MCF 10A (cell line): Measurements from ENCODE around the gene ADAMTS13. TPM values are rescaled to one million over a fixed set of nuclear protein-coding genes. Genes with fewer than 3 reads are reported as not detected.

Experiments used
- BruUV-seq: library from RNA; stranded (reverse); fragments of 400-500 nt; replicated peaks from 2 replicates; lab custom pipeline; 2021; lab: Mats Ljungman, UMichigan
- CTCF ChIA-PET: fragments of 300-600 bp; sonication (Branson Sonifier 250); formaldehyde crosslinking; extraction: SDS; loops from one replicate; lab custom pipeline; 2021; ENCODE audit warnings: antibody characterized with exemption, inconsistent platforms; lab: Yijun Ruan, JAX
- POLR2A ChIA-PET: fragments of 300-600, 350-650 bp; sonication (Branson Sonifier 250); formaldehyde crosslinking; extraction: SDS; loops from one replicate; lab custom pipeline; 2020; ENCODE audit warnings: antibody characterized with exemption, inconsistent platforms; lab: Yijun Ruan, JAX
- DNase-seq: peaks from one replicate; pipeline ENCODE4 v3.0.0-alpha.2; 2018; ENCODE audit not compliant: unreplicated experiment
- H3K27ac Mint-ChIP-seq: one replicate; pipeline ENCODE4 v1.8.0; 2022; ENCODE audit warnings: mild to moderate bottlenecking, low read depth, mixed read lengths; ENCODE audit not compliant: unreplicated experiment
- H3K27me3 Mint-ChIP-seq: one replicate; pipeline ENCODE4 v1.8.0; 2022; ENCODE audit warnings: mixed read lengths; ENCODE audit not compliant: insufficient read depth, unreplicated experiment
- H3K36me3 Mint-ChIP-seq: one replicate; pipeline ENCODE4 v1.8.0; 2022; ENCODE audit warnings: mild to moderate bottlenecking, moderate library complexity, mixed read lengths; ENCODE audit not compliant: insufficient read depth, unreplicated experiment
- H3K4me1 Mint-ChIP-seq: one replicate; pipeline ENCODE4 v1.8.0; 2022; ENCODE audit warnings: mixed read lengths; ENCODE audit not compliant: insufficient read depth, unreplicated experiment
- H3K4me3 Mint-ChIP-seq: one replicate; pipeline ENCODE4 v1.8.0; 2022; ENCODE audit warnings: mild to moderate bottlenecking, moderate library complexity, mixed read lengths; ENCODE audit not compliant: unreplicated experiment
- H3K9me3 Mint-ChIP-seq: one replicate; pipeline ENCODE4 v1.8.0; 2022; ENCODE audit warnings: mixed read lengths; ENCODE audit not compliant: unreplicated experiment
- intact Hi-C: fragments of 100-400 bp; cut with micrococcal nuclease; formaldehyde crosslinking; loops from 2 replicates; pipeline ENCODE4 v1.14.1; 2022
- total RNA-seq: library from RNA; stranded (reverse); gene quantifications from 2 replicates; pipeline ENCODE4 v1.2.3, GENCODE V29; 2022
- TF ChIP-seq, protein P1 (sequence below): fragments of 200-600 bp; IDR thresholded peaks from one replicate; pipeline ENCODE4 v1.8.0; 2022; ENCODE audit warnings: antibody characterized with exemption, mild to moderate bottlenecking; ENCODE audit not compliant: unreplicated experiment

The ADAMTS13 gene
- total RNA-seq, 1 experiment from 2014 or later: 4.1 TPM

DNA sequence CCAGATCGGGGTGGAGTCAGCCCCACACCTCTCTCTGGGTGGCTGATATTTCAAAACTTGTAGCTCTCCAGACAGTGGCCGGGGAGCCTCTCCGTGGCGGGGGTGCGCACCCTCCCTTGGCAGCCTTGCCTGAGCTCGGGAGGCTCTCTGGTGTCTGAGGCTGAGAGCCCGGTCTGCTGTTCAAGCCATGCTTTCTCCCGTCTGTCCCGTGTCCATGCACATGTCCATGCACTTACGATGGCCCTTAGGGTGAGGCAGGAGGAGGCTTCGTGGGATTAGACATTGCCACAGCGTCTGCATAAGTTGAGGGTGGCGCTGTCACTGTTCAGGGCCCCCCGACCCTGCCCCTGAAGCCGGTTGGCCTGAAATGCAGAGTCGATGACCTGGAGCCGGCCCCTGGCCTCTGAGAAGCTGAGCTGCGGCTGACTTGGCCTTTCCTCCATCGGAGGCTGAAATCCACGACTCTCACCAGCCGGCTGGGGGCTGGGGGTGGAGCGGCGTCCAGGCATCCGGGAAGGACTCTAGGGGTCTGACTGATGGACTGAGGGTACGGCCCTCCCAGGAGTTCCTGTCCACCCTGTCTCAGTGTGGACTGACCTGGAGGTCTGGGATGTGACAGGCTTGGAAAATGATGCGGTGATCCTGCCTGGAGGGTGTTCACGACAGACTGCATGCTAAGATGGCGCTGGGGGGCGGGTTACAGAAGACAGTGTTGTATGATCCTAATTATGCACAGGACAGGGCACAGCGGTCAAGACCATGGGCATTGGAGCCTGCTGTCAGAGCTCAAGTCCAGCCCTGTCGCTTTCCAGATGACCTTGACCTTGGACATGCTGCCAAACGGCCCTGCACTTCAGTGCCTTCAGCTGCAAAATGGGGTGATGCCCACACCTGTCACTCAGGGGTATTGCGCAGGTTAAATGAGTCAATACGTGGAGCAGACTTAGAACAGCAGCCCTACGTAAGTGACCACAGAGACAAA is 75.0 kb downstream of the ADAMTS13 start:
- ChIA-PET CTCF (interaction anchor here (0.6 to 1.7 kb wide), 2 partner anchors 11 to 44 kb away, joined by 4 read pairs; no protein-coding TSS in a partner anchor), POLR2A (no interaction called here)
- Mint-ChIP-seq H3K36me3 (no peaks in the 10 kb centered on the region), H3K9me3 (peaks cover 11% of the 10 kb centered on the region), H3K4me3 (no peak overlapping the region), H3K4me1 (no peaks in the 10 kb centered on the region), H3K27ac (no peak overlapping the region), H3K27me3 (peaks cover 51% of the 10 kb centered on the region)
- BruUV-seq: no TSS peak
- no peak for DNase-seq
- TF ChIP-seq, protein P1, sequence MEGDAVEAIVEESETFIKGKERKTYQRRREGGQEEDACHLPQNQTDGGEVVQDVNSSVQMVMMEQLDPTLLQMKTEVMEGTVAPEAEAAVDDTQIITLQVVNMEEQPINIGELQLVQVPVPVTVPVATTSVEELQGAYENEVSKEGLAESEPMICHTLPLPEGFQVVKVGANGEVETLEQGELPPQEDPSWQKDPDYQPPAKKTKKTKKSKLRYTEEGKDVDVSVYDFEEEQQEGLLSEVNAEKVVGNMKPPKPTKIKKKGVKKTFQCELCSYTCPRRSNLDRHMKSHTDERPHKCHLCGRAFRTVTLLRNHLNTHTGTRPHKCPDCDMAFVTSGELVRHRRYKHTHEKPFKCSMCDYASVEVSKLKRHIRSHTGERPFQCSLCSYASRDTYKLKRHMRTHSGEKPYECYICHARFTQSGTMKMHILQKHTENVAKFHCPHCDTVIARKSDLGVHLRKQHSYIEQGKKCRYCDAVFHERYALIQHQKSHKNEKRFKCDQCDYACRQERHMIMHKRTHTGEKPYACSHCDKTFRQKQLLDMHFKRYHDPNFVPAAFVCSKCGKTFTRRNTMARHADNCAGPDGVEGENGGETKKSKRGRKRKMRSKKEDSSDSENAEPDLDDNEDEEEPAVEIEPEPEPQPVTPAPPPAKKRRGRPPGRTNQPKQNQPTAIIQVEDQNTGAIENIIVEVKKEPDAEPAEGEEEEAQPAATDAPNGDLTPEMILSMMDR: no peak
- intact Hi-C loops: no loop called here

DNA sequence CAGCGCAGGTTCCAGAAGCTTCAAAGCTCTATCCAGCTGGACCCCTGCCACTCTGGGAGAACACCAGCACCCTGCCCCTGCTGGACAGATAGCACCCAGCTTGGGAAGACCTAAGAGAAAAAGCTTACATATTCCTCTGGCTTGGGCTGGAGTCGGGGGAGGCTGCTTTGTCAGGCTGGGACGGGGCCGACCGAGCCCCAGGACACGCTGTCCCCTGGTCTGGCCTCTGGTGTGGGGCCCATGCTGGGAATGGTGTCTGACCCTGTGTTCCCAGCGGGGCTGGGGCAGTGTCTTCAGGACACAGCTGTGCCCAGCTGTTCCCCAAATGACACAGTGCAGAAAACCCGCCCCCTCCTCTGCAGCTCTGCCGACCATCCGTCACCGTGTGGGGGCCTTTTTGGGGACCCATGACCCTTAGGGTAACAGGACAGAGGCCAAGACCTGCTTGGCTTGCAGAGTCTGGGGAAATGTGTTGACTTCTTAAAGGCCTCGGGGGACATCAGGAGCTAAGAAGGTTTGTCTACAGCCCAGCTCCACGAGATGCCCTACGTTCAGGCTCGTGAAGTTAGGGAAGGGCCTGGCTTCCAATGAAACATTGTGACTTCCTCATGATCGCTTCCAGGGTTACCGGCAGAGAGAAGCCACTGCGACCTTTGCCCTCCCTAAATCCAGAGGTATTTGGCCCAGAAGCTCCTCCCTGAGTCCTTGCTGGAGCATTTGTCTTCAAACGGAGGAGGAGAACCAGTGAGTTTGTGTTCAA is 77.1 kb downstream of the ADAMTS13 start:
- H3K4me3 Mint-ChIP-seq: no peak overlapping the region
- CTCF ChIA-PET: interaction anchor here (0.6 to 1.1 kb wide), 3 partner anchors 9 to 1958 kb away, joined by 3 to 5 read pairs (median 3); no protein-coding TSS in a partner anchor
- H3K36me3 Mint-ChIP-seq: no peaks in the 10 kb centered on the region
- TF ChIP-seq, protein P1: no peak
- no peak for DNase-seq
- intact Hi-C loops: no loop called here
- H3K9me3 Mint-ChIP-seq: peaks cover 16% of the 10 kb centered on the region
- H3K27ac Mint-ChIP-seq: no peak overlapping the region
- no TSS peak for BruUV-seq
- H3K27me3 Mint-ChIP-seq: peaks cover 61% of the 10 kb centered on the region
- POLR2A ChIA-PET: no interaction called here
- H3K4me1 Mint-ChIP-seq: no peaks in the 10 kb centered on the region

DNA sequence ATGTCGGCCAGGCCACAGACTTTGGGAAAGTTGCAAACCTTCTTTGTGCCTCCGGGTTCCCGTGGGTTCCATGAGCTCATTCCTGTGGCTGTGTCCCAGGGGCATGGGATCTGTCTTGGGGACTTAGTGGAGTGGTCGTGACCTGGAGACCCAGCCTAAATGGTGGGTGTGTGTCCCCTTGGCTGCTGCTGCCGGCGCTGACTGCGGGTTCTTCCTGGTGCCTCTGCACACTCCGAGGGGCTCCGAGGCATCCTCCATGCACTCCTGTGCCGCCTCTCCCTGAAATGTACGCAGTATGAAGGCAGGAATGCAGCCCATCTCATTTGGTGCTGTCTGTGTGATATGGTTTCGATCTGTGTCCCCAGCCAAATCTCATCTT is 77.7 kb downstream of the ADAMTS13 start:
- no peak for DNase-seq
- ChIA-PET CTCF (interaction anchor here (1.1 kb wide), 1 partner anchor 11 kb away, joined by 5 read pairs; no protein-coding TSS in a partner anchor), POLR2A (no interaction called here)
- Mint-ChIP-seq H3K27ac (no peak overlapping the region), H3K27me3 (peaks cover 61% of the 10 kb centered on the region), H3K9me3 (peaks cover 16% of the 10 kb centered on the region), H3K36me3 (no peaks in the 10 kb centered on the region), H3K4me1 (no peaks in the 10 kb centered on the region), H3K4me3 (no peak overlapping the region)
- TF ChIP-seq, protein P1: no peak
- BruUV-seq: no TSS peak
- intact Hi-C loops: no loop called here

DNA sequence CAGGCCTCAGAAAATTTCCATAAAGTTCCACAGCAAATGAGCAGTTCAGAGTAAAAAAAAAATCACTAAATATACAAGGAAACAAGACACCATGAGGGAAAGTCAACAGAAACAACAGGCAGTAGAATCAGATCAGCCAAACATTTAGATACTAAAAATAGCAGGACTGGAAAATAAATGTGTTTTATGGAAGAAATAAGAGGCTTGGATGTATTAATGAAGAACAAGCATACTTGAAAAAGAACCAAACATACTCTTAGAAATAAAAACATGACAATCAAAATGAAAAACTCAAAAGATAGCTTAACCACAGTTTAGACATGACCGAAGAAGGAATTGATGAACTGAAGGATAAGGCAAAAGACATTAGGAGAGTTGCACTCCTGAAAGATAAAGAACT is 79.9 kb downstream of the ADAMTS13 start:
- peaks cover 61% of the 10 kb centered on the region for H3K27me3 Mint-ChIP-seq
- H3K4me3 Mint-ChIP-seq: no peak overlapping the region
- no TSS peak for BruUV-seq
- intact Hi-C loops: no loop called here
- H3K9me3 Mint-ChIP-seq: peaks cover 16% of the 10 kb centered on the region
- no peak for DNase-seq
- TF ChIP-seq, protein P1: no peak
- ChIA-PET CTCF (no interaction called here), POLR2A (no interaction called here)
- no peak overlapping the region for H3K27ac Mint-ChIP-seq
- H3K4me1 Mint-ChIP-seq: no peaks in the 10 kb centered on the region
- H3K36me3 Mint-ChIP-seq: no peaks in the 10 kb centered on the region
